Lower leg skin (tissue), 4 donors: ENCODE data around the gene FTCDNL1. TPM values are rescaled to one million over a fixed set of nuclear protein-coding genes. Genes with fewer than 3 reads are reported as not detected.

ENCODE experiments used
- DNase-seq, 2 donors: peaks; one replicate each; pipeline ENCODE4 v3.0.0-alpha.2; 2019; ENCODE audit warnings: low spot score in 2 of 2
- H3K4me3 ChIP-seq: fragments of 200-600 bp; sonication (generic); 2 replicates; pipeline ENCODE4 v1.5.1; 2017; ENCODE audit warnings: mild to moderate bottlenecking, low read depth; ENCODE audit not compliant: poor library complexity, severe bottlenecking
- POLR2A ChIP-seq, 2 donors: fragments of 450-650 bp; IDR thresholded peaks; one replicate each; pipeline ENCODE4 v1.6.1; 2016 to 2017; ENCODE audit warnings: antibody characterized with exemption in 2 of 2, mild to moderate bottlenecking in 1 of 2, moderate library complexity in 1 of 2
- WGBS, 2 donors: methylation state at CpG; one replicate each; pipeline ENCODE4 v1.1.5; 2018; 5-methylcytosine and 5-hydroxymethylcytosine counted together
- intact Hi-C: fragments of 100-400 bp; cut with DNase I; formaldehyde crosslinking; loops from one replicate; pipeline ENCODE4 v1.15.0; 2023; ENCODE audit warnings: low total_unique reads
- total RNA-seq, 4 donors: library from RNA; depleted of rRNA; stranded (reverse); fragments of >200 nt; gene quantifications; one replicate each; pipeline ENCODE4 v1.1.0, GENCODE V29; 2016
- TF ChIP-seq, protein P1 (sequence below), 3 donors: fragments of 450-650 bp; IDR thresholded peaks; one replicate each; pipeline ENCODE4 v1.5.1; 2016; ENCODE audit warnings: antibody characterized with exemption in 3 of 3, mild to moderate bottlenecking in 3 of 3, moderate library complexity in 2 of 3

The FTCDNL1 gene
- total RNA-seq, 4 donors from 2014 or later: 1.9 to 2.9 (median 2.7) TPM; not detected in 1

GRCh38 chr2:199862788-199863187, 11.8 kb upstream of the FTCDNL1 start:
- DNase-seq: no peak
- intact Hi-C loops: no loop called here
- 63 to 72% methylated on average over 3 of the region's 3 CpGs for WGBS, 2 donors
- TF ChIP-seq, protein P1, sequence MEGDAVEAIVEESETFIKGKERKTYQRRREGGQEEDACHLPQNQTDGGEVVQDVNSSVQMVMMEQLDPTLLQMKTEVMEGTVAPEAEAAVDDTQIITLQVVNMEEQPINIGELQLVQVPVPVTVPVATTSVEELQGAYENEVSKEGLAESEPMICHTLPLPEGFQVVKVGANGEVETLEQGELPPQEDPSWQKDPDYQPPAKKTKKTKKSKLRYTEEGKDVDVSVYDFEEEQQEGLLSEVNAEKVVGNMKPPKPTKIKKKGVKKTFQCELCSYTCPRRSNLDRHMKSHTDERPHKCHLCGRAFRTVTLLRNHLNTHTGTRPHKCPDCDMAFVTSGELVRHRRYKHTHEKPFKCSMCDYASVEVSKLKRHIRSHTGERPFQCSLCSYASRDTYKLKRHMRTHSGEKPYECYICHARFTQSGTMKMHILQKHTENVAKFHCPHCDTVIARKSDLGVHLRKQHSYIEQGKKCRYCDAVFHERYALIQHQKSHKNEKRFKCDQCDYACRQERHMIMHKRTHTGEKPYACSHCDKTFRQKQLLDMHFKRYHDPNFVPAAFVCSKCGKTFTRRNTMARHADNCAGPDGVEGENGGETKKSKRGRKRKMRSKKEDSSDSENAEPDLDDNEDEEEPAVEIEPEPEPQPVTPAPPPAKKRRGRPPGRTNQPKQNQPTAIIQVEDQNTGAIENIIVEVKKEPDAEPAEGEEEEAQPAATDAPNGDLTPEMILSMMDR (IDR thresholded peaks at IDR 0.05): no peak
- TF ChIP-seq POLR2A (IDR thresholded peaks at IDR 0.05): no peak
- no peak overlapping the region for H3K4me3 ChIP-seq

GRCh38 chr2:199861132-199861774, 10.3 kb upstream of the FTCDNL1 start:
- 7 to 12% methylated on average over 4 of the region's 4 CpGs for WGBS, 2 donors
- H3K4me3 ChIP-seq: no peak overlapping the region
- no peak for TF ChIP-seq POLR2A (IDR thresholded peaks at IDR 0.05)
- TF ChIP-seq, protein P1 (IDR thresholded peaks at IDR 0.05): no peak
- intact Hi-C loops: no loop called here
- no peak for DNase-seq

DNA sequence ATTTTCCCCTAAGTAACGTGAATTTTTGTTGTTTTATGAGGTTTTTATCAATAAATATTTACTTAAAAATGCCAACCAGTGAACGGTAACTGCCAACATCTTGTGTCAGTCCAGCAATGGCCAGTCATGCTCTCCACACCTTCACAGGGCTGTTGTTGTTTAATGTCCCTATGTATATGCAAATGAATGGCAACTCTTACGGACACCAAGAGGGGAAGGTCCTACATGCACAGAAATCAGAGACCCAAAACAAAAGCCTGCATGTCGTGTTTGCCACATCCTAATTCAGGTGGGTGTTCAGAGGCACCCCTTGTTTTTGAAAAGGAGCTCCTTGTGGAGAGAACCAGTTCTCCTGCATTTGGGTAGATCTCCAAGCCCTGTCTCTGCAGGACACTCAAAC, 4.8 kb upstream of the FTCDNL1 start:
- DNase-seq: no peak
- no peak overlapping the region for H3K4me3 ChIP-seq
- WGBS, 2 donors: 49 to 64% methylated on average over 4 of the region's 4 CpGs
- intact Hi-C loops: no loop called here
- TF ChIP-seq, protein P1 (IDR thresholded peaks at IDR 0.05): no peak
- TF ChIP-seq POLR2A (IDR thresholded peaks at IDR 0.05): no peak

- intact Hi-C loops: no loop called here
- 52 to 64% methylated on average over 2 of the region's 2 CpGs for WGBS, 2 donors
- no peak for DNase-seq
- H3K4me3 ChIP-seq: no peak overlapping the region
- no peak for TF ChIP-seq POLR2A (IDR thresholded peaks at IDR 0.05)
- TF ChIP-seq, protein P1 (IDR thresholded peaks at IDR 0.05): no peak
Observed at GRCh38 chr2:199851883-199852282, 891 bp upstream of the FTCDNL1 start.

GRCh38 chr2:199851501-199851810, 464 bp upstream of the FTCDNL1 start:
- intact Hi-C loops: no loop called here
- DNase-seq: no peak
- no peak for TF ChIP-seq POLR2A (IDR thresholded peaks at IDR 0.05)
- TF ChIP-seq, protein P1 (IDR thresholded peaks at IDR 0.05): no peak
- WGBS, 2 donors: 29 to 31% methylated on average over 8 of the region's 8 CpGs
- peak overlapping the region; percentile 74 for H3K4me3 ChIP-seq

DNA sequence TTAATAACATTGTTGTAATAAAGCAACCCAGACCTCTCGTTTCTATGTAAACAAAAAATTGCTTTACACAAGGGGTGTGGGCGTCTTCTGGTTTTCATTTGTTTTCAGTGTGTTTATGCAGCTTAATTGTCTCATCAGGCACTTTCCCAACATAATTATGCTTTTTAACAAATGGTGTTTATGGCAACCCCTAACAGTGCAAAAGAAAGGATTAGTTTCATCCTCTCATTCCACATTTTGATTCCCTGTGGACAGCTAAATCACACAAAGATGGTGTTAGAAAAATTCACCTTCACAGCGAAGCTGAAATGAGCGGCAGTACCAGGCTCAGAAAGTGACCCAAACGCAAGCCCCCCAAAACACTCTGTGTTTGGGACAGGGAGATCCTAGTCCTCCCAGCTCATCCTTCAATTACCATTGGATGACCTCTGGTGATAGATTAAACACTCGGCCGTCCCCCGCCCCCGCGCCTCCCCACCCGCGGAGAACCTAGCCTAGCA, 724 bp downstream of the FTCDNL1 start:
- intact Hi-C loops: no loop called here
- TF ChIP-seq, protein P1 (IDR thresholded peaks at IDR 0.05): no peak
- peak overlapping the region; percentile 74 for H3K4me3 ChIP-seq
- no peak for DNase-seq
- 20 to 39% methylated on average over 5 to 7 of the region's 12 CpGs for WGBS, 2 donors
